Neural progenitor cell (in vitro differentiated cells): ENCODE data around the gene FGG.

Experiments
- EZH2 ChIP-seq: fragments of 200-600 bp; sonication (generic); IDR thresholded peaks from 2 replicates; pipeline ENCODE4 v1.6.1; 2017; ENCODE audit warnings: antibody characterized with exemption, mild to moderate bottlenecking, moderate library complexity
- EZH2phosphoT487 ChIP-seq: fragments of 200-600 bp; sonication (generic); IDR thresholded peaks from 2 replicates; pipeline ENCODE4 v1.6.1; 2017; ENCODE audit warnings: antibody characterized with exemption
- TF ChIP-seq, protein P1 (sequence below): fragments of 200-600 bp; sonication (generic); IDR thresholded peaks from 2 replicates; pipeline ENCODE4 v1.5.1; 2017; ENCODE audit warnings: antibody characterized with exemption, mild to moderate bottlenecking

- TF ChIP-seq EZH2 (no peak), EZH2phosphoT487 (no peak)
- TF ChIP-seq, protein P1, sequence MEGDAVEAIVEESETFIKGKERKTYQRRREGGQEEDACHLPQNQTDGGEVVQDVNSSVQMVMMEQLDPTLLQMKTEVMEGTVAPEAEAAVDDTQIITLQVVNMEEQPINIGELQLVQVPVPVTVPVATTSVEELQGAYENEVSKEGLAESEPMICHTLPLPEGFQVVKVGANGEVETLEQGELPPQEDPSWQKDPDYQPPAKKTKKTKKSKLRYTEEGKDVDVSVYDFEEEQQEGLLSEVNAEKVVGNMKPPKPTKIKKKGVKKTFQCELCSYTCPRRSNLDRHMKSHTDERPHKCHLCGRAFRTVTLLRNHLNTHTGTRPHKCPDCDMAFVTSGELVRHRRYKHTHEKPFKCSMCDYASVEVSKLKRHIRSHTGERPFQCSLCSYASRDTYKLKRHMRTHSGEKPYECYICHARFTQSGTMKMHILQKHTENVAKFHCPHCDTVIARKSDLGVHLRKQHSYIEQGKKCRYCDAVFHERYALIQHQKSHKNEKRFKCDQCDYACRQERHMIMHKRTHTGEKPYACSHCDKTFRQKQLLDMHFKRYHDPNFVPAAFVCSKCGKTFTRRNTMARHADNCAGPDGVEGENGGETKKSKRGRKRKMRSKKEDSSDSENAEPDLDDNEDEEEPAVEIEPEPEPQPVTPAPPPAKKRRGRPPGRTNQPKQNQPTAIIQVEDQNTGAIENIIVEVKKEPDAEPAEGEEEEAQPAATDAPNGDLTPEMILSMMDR: no peak
Observed at GRCh38 chr4:154583230-154583629, 29.2 kb downstream of the FGG start.
